ENCODE results near the gene TNS4. TPM values are rescaled to one million over a fixed set of nuclear protein-coding genes. Genes with fewer than 3 reads are reported as not detected.

TNS4 gene
- total RNA-seq, 2 donors from 2014 or later = 0.89 to 2.5 TPM

GRCh38 chr17:40545660-40546059, 44.2 kb upstream of the TNS4 start:
- Histone ChIP-seq H3K27me3 (ENCODE audit: control insufficient read depth, insufficient read depth, low read length, poor library complexity, severe bottlenecking) (no peaks in the 10 kb centered on the region), H3K27ac (ENCODE audit: low read depth, low read length) (no peak overlapping the region), H3K4me1 (ENCODE audit: control insufficient read depth, insufficient read depth, low read length) (no peaks in the 10 kb centered on the region), H3K9ac (ENCODE audit: extremely low read depth, low read length, poor library complexity, severe bottlenecking) (no peak overlapping the region), H3K9me3 (ENCODE audit: control insufficient read depth, low read length) (no peaks in the 10 kb centered on the region), H3K36me3 (ENCODE audit: control insufficient read depth, insufficient read depth, low read length) (no peaks in the 10 kb centered on the region), H3K4me3 (ENCODE audit: low read length) (no peak overlapping the region)
- Mint-ChIP-seq H3K27ac (no peak overlapping the region), H3K27me3 (ENCODE audit: insufficient read depth) (peaks cover 27% of the 10 kb centered on the region), H3K4me3 (no peak overlapping the region), H3K36me3 (ENCODE audit: low read depth) (no peaks in the 10 kb centered on the region), H3K9me3 (no peaks in the 10 kb centered on the region), H3K4me1 (peaks cover 13% of the 10 kb centered on the region)
- DNase-seq = peak; percentile 45
- WGBS, 2 experiments (ENCODE audit: insufficient coverage in 1 of 2, insufficient read length in 1 of 2) = 89 to 100% methylated on average over 6 to 11 of the region's 11 CpGs
- TF ChIP-seq CTCF (conservative IDR thresholded peaks at IDR 0.05) = no peak

- no peak overlapping the region for H3K4me3 ChIP-seq (ENCODE audit: low read length)
- TF ChIP-seq CTCF (conservative IDR thresholded peaks at IDR 0.05) = no peak
- no peaks in the 10 kb centered on the region for H3K36me3 ChIP-seq (ENCODE audit: control insufficient read depth, insufficient read depth, low read length)
- no peaks in the 10 kb centered on the region for H3K27me3 ChIP-seq (ENCODE audit: control insufficient read depth, insufficient read depth, low read length, poor library complexity, severe bottlenecking)
- no peaks in the 10 kb centered on the region for H3K9me3 ChIP-seq (ENCODE audit: control insufficient read depth, low read length)
- no peaks in the 10 kb centered on the region for H3K36me3 Mint-ChIP-seq (ENCODE audit: low read depth)
- H3K4me1 ChIP-seq (ENCODE audit: control insufficient read depth, insufficient read depth, low read length) = peaks cover 12% of the 10 kb centered on the region
- H3K27me3 Mint-ChIP-seq (ENCODE audit: insufficient read depth) = peaks cover 45% of the 10 kb centered on the region
- WGBS, 2 experiments (ENCODE audit: insufficient coverage in 1 of 2, insufficient read length in 1 of 2) = 84 to 87% methylated on average over 12 to 14 of the region's 14 CpGs
- peak overlapping the region; percentile 84 for H3K27ac ChIP-seq (ENCODE audit: low read depth, low read length)
- H3K27ac Mint-ChIP-seq = no peak overlapping the region
- H3K9ac ChIP-seq (ENCODE audit: extremely low read depth, low read length, poor library complexity, severe bottlenecking) = no peak overlapping the region
- H3K4me1 Mint-ChIP-seq = peaks cover 16% of the 10 kb centered on the region
- no peak overlapping the region for H3K4me3 Mint-ChIP-seq
- DNase-seq = peak; percentile 54
- H3K9me3 Mint-ChIP-seq = no peaks in the 10 kb centered on the region
Observed at GRCh38 chr17:40542558-40543411, 41.4 kb upstream of the TNS4 start.

GRCh38 chr17:40541873-40542557, 40.6 kb upstream of the TNS4 start:
- Mint-ChIP-seq H3K4me3 (no peak overlapping the region), H3K36me3 (ENCODE audit: low read depth) (no peaks in the 10 kb centered on the region), H3K4me1 (peaks cover 16% of the 10 kb centered on the region), H3K9me3 (no peaks in the 10 kb centered on the region), H3K27ac (no peak overlapping the region), H3K27me3 (ENCODE audit: insufficient read depth) (peaks cover 53% of the 10 kb centered on the region)
- no peak overlapping the region for H3K4me3 ChIP-seq (ENCODE audit: low read length)
- no peaks in the 10 kb centered on the region for H3K27me3 ChIP-seq (ENCODE audit: control insufficient read depth, insufficient read depth, low read length, poor library complexity, severe bottlenecking)
- peaks cover 12% of the 10 kb centered on the region for H3K4me1 ChIP-seq (ENCODE audit: control insufficient read depth, insufficient read depth, low read length)
- TF ChIP-seq CTCF (conservative IDR thresholded peaks at IDR 0.05) = no peak
- no peaks in the 10 kb centered on the region for H3K36me3 ChIP-seq (ENCODE audit: control insufficient read depth, insufficient read depth, low read length)
- H3K9me3 ChIP-seq (ENCODE audit: control insufficient read depth, low read length) = no peaks in the 10 kb centered on the region
- H3K27ac ChIP-seq (ENCODE audit: low read depth, low read length) = peak overlapping the region; percentile 84
- no peak for DNase-seq
- 84 to 94% methylated on average over 9 to 18 of the region's 18 CpGs for WGBS, 2 experiments (ENCODE audit: insufficient coverage in 1 of 2, insufficient read length in 1 of 2)
- H3K9ac ChIP-seq (ENCODE audit: extremely low read depth, low read length, poor library complexity, severe bottlenecking) = no peak overlapping the region

All from endodermal cell (in vitro differentiated cells).